22Rv1 (cell line): ENCODE results near the gene GABARAPL1.
"Not testable (repeated sequence)": the region's sequence is repeated elsewhere in the genome, so short reads cannot be mapped to it uniquely, and the experiment has no call there.

Experiments used
- H3K27ac ChIP-seq: fragments of 450-650 bp; 2 replicates; pipeline ENCODE4 v1.5.1; 2017
- CTCF ChIP-seq: fragments of 450-650 bp; IDR thresholded peaks from 2 replicates; pipeline ENCODE4 v1.5.1; 2017; ENCODE audit warnings: mild to moderate bottlenecking
- ZFX ChIP-seq: fragments of 450-650 bp; IDR thresholded peaks from 2 replicates; pipeline ENCODE4 v1.6.1; 2017; ENCODE audit warnings: antibody characterized with exemption, borderline replicate concordance

Gene GABARAPL1

GRCh38 chr12:10213168-10214135, 775 bp downstream of the GABARAPL1 start:
- no peak for TF ChIP-seq CTCF

DNA sequence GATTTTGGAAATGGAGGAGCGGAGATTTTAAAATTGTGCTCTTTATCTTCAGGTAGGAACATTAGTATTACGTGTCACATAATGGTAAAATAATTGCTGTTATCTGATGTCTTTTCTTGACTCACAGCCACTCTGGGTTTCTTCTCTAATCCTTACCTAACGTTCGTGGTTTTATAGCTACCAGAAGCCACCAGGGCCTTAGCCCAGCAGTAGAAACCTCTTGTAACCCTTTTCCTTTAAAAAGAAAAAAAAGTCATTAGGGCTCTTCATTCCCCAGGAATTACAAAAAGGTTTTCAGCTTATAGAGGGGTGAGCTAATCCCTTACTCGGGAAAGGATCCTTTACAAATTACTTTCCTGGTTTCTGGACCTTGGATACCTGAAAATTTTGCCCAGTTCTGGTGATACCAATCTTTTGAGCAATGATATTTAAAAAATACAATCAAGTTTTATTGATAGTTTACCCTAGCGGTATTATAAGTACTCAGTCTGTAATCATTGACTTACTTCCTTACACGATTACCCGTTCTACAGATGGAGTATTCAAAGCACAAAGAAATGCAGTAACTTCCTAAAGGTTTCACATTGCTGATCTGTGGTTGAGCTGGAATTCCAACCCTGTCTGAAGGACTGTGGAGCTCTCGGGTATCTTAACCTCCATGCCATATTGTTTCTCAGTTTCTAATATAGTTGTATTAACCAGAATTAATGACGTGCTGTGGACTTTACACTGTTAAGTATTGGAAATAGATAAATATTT, 1.6 kb downstream of the GABARAPL1 start:
- H3K27ac ChIP-seq: no peak overlapping the region
- TF ChIP-seq CTCF (no peak), ZFX (no peak)

More at GRCh38 chr12:10213168-10214135, 775 bp downstream of the GABARAPL1 start:
- H3K27ac ChIP-seq: peak overlapping the region; percentile 65

GRCh38 chr12:10214895-10215267, 2.2 kb downstream of the GABARAPL1 start:
- no peak for TF ChIP-seq ZFX
- TF ChIP-seq CTCF: no peak
- no peak overlapping the region for H3K27ac ChIP-seq

DNA sequence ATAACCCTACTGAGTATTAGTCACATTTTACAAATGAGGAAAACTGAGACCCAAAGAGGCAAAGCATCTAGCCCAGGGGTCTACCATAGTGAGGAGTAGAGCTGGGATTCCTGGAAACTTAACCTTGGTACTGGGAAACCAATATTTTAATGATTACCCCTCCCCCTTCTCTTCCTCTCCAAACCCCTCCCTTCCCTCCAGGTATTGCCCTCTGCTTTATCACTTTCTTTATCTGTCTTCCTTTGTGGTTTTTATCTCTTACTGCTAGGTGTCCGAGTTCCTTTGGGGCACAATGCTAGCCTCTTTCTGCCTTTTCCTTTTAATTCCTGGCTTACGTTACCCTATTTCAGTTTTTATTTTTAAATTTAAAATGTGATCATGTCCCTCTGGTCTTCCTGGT, 2.8 kb downstream of the GABARAPL1 start:
- H3K27ac ChIP-seq: no peak overlapping the region

GRCh38 chr12:10215946-10216345, 3.3 kb downstream of the GABARAPL1 start:
- not testable (repeated sequence) for H3K27ac ChIP-seq

More for the DNA sequence above, 2.8 kb downstream of the GABARAPL1 start:
- TF ChIP-seq ZFX (no peak), CTCF (no peak)

- no peak overlapping the region for H3K27ac ChIP-seq
- TF ChIP-seq CTCF: no peak
- no peak for TF ChIP-seq ZFX
Measured at GRCh38 chr12:10218021-10218420, 5.3 kb downstream of the GABARAPL1 start.

GRCh38 chr12:10220398-10221077, 7.9 kb downstream of the GABARAPL1 start:
- peak overlapping the region; percentile 65 for H3K27ac ChIP-seq

More at GRCh38 chr12:10220398-10221077, 7.9 kb downstream of the GABARAPL1 start:
- TF ChIP-seq CTCF (no peak), ZFX (no peak)
